Measurements from ENCODE around the gene ZNF135. TPM values are rescaled to one million over a fixed set of nuclear protein-coding genes. Genes with fewer than 3 reads are reported as not detected.
A peak's percentile ranks its signal among the peaks of the same experiment; 100 is the strongest.

Gene ZNF135
- total RNA-seq, 2 donors from 2014 or later = 4.1 to 5.5 TPM

DNA sequence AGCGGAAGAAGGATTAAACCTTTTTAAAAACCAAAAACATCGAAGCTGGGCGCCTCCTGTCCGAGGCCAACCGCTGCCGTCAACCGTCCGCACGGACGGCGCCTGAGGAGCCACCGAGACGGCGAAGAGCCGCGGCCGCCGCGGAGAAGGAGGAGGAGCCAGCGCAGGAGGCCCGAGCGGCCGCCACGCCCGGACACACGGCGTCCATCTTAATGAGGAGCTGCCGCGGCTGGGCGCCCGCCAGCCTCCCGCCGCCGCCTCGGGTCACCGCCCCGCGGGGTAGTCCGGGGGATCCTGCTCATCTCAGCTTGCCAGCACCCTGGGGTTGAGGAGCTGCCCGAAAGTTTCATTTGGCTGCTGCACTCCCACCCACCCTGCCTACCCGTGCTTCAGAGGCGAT lies 14.7 kb upstream of the ZNF135 start:
- no peak for DNase-seq (ENCODE audit: low spot score)
- intact Hi-C loops (cut with DNase I) = no loop called here

GRCh38 chr19:58044886-58045285 lies 14.2 kb upstream of the ZNF135 start:
- intact Hi-C loops (cut with DNase I) = no loop called here
- DNase-seq (ENCODE audit: low spot score) = no peak

- peak; percentile 45 for DNase-seq (ENCODE audit: low spot score)
- intact Hi-C loops (cut with DNase I) = no loop called here
Measured at GRCh38 chr19:58045411-58046050, 13.6 kb upstream of the ZNF135 start.

- intact Hi-C loops (cut with DNase I) = no loop called here
- DNase-seq (ENCODE audit: low spot score) = peak; percentile 47
Measured at GRCh38 chr19:58046856-58047255, 12.2 kb upstream of the ZNF135 start.

GRCh38 chr19:58047672-58048071 lies 11.4 kb upstream of the ZNF135 start:
- DNase-seq (ENCODE audit: low spot score) = peak; percentile 55
- intact Hi-C loops (cut with DNase I) = no loop called here

DNA sequence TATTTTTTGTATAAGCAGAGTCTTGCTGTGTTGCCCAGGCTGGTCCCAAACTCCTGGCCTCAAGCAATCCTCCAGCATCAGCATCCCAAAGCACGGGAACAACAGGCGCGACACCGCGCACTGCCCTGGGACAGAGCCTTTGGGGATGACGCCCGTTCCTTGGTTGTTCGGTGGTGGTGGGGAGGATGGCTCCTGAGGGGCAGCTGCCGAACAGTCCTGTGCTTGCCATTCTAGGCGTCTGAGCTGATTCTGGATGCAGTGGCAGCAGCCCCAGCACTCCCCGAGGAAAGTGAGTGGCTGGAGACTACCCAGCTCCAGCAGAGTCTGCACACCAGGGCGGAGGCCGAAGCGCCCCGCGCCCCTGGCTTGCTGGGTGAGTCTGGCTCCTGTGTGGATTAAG lies 6.8 kb upstream of the ZNF135 start:
- no peak for DNase-seq (ENCODE audit: low spot score)
- intact Hi-C loops (cut with DNase I) = no loop called here

DNA sequence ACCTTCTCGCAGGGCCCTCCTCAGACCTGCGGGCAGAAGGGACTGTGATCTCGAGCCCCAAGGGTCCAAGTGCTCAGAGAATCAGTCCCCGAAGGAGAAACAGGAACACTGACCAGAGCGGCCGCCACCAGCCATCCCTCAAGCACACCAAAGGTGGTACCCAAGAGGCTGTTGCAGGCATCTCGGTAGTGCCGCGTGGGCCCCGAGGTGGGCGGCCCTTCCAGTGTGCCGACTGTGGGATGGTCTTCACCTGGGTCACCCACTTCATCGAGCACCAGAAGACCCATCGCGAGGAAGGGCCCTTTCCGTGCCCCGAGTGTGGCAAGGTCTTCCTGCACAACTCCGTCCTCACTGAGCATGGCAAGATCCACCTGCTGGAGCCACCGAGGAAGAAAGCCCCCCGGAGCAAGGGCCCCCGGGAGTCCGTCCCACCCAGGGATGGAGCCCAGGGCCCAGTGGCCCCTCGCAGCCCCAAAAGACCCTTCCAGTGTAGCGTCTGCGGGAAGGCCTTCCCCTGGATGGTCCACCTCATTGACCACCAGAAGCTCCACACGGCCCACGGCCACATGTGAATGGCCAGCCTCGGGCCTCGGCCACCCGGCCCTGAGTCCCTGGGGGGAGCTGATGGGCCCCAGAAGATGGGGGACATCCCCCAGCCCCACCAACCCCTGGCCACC lies 5.5 kb upstream of the ZNF135 start:
- DNase-seq (ENCODE audit: low spot score) = no peak

DNA sequence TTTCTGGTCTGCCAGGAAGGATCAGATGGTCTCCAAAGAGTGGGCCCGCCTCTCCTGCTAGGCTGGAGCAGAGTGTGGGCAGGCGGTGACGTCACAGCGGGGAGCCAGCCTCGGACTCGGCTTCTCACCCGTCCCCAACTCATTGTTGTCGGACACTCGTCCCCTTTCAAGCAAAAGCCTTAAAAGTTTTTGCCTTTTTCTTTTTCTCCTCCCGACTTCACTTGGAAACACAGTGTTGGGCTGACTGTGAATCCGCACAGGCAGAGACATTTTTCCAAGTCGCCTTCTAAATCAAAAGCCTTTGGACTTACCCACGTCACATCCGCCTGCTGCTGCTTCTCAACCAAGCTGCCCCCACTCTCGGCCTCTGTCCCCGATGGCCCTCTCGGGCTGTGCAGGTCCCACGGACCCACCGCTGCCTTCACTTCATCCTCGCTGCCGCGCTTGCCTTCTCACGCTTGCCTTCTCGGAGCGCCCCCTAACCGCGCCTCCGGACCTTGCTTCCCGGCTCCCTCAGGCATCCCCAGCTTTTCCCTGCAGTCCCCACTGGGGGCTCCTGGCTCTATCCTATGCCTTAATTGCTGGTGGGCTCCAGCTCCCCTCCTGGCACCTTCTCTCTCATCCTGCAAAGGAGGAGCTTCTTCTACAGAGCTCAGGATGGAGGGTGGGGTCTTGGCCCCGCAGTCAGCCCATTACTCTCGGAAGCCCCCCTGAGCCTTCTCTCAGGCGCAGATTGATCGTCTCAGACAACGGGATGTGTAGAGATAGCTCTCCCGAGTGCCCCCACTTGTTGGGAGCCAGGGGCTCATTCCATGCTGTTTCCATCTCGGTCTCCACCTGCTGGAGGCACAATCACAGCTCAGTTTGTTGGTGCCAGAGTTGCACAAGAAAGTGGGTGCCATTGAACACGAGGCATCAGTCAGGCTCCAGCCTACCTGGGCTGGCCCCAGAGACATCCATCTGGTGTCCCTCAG lies 3.9 kb upstream of the ZNF135 start:
- DNase-seq (ENCODE audit: low spot score) = no peak
- intact Hi-C loops (cut with DNase I) = no loop called here

More for the DNA sequence above, 5.5 kb upstream of the ZNF135 start:
- intact Hi-C loops (cut with DNase I) = no loop called here

DNA sequence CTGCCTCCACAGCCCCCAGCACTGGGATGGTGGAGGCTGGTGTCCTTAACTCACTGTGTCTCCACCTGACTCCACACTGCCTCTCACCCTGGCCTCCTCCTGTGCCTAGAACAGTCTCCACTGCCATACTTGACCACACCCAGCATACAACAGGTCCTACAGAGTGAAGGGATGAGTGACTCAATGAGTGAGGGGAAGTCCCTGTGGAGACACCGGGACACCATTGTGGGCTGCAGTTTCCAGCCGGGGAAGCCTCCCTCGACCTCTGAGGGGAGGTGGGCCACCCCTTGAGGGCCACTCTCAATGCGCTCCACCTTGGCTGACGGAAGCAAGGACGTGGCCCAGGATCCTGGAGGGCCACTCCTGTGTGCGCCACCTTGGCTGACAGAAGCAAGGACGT lies 2.8 kb upstream of the ZNF135 start:
- DNase-seq (ENCODE audit: low spot score) = no peak
- intact Hi-C loops (cut with DNase I) = no loop called here

- intact Hi-C loops (cut with DNase I) = no loop called here
- no peak for DNase-seq (ENCODE audit: low spot score)
Measured at GRCh38 chr19:58056861-58057260, 2.2 kb upstream of the ZNF135 start.

- intact Hi-C loops (cut with DNase I) = no loop called here
- no peak for DNase-seq (ENCODE audit: low spot score)
Measured at GRCh38 chr19:58058467-58058866, 615 bp upstream of the ZNF135 start.

DNA sequence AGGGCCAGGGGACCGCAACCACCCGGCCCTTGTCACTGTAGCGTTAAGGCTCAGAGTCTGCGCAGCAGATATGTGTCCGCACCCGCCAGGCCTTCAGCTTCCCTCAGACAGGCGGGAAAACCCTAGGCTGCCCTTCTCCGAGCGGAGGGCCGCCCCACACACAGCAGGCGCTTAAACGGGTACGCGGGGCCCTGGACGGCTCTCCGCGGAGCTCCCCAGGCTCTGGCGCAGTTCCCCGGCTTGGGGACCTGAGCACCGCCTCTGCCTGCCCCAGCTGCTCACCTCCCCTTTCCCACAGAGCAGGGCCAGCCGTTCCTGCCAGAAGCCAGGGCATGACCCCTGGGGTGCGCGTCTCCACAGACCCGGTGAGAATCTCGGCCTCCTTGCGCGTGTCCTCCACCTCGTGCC lies 593 bp downstream of the ZNF135 start:
- DNase-seq (ENCODE audit: low spot score) = no peak

GRCh38 chr19:58060231-58060630 lies 1.1 kb downstream of the ZNF135 start:
- intact Hi-C loops (cut with DNase I) = no loop called here
- no peak for DNase-seq (ENCODE audit: low spot score)

More for the DNA sequence above, 593 bp downstream of the ZNF135 start:
- intact Hi-C loops (cut with DNase I) = no loop called here

GRCh38 chr19:58063712-58064111 lies 4.6 kb downstream of the ZNF135 start:
- intact Hi-C loops (cut with DNase I) = no loop called here
- DNase-seq (ENCODE audit: low spot score) = no peak

GRCh38 chr19:58067240-58067912 lies 8.3 kb downstream of the ZNF135 start:
- intact Hi-C loops (cut with DNase I) = no loop called here
- DNase-seq (ENCODE audit: low spot score) = no peak

DNA sequence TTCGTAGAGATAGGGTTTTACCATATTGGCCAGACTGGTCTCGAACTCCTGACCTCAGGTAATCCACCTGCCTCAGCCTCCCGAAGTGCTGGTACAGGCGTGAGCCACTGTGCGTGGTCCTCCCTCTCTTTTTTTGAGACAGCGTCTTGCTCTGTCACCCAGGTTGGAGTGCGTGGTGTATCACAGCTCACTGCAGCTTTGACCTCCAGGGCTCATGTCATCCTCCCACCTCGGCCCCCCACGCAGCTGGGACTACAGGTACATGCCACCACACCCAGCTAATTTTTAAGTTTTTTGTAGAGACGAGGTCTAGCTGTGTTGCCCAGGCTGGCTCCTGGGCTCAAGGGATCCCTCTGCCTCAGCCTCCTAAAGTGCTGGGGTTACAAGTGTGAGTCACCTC lies 20.7 kb downstream of the ZNF135 start:
- intact Hi-C loops (cut with DNase I) = no loop called here
- no peak for DNase-seq (ENCODE audit: low spot score)

- intact Hi-C loops (cut with DNase I) = no loop called here
- DNase-seq (ENCODE audit: low spot score) = no peak
Measured at GRCh38 chr19:58083021-58083420, 23.9 kb downstream of the ZNF135 start.

DNA sequence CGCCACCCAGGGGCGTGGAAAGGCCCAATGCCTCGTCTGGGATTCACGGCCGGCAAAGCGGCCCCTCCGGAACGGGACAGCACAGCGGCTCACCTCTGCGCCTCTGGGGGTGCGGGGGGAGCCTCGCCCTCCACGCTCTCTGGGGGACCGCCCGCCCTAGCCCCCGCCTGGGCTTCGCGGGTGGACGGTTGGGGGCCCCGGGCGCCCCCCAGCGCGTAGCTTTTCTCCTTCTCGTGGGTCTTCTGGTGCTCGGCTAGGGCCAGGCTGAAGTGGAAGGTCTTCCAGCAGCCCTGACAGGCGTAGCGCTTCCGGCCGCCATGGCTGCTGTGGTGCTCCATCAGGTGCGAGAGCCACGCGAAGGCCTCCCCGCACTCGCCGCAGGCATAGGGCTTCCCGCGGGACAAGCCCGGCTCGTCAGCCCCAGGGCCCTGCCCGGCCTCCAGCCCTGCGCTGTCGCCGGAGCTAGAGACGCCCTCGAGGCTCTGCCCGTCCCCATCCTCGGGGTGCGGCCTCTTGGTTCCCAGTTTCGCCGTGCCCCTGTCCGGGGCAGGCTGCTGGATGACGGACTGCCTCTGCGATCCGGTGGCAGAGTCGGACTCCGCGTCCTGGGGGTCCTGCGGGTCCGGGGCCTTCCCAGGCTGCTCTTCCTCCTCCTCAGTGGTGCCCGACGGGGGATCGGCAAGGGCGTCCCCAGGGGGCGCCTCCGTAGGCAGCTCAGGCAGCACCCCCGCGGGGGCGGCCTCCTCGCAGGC lies 25.7 kb downstream of the ZNF135 start:
- intact Hi-C loops (cut with DNase I) = no loop called here
- no peak for DNase-seq (ENCODE audit: low spot score)

- no peak for DNase-seq (ENCODE audit: low spot score)
- intact Hi-C loops (cut with DNase I) = no loop called here
Measured at GRCh38 chr19:58085348-58085875, 26.3 kb downstream of the ZNF135 start.
